Measurements from ENCODE around the gene APOD. TPM values are rescaled to one million over a fixed set of nuclear protein-coding genes. Genes with fewer than 3 reads are reported as not detected.
A peak's percentile ranks its signal among the peaks of the same experiment; 100 is the strongest.
"Not testable (repeated sequence)": the region's sequence is repeated elsewhere in the genome, so short reads cannot be mapped to it uniquely, and the experiment has no call there.

Gene APOD
- total and polyA plus RNA-seq, 10 donors: 1.9 to 50.5 (median 4.4) TPM

DNA sequence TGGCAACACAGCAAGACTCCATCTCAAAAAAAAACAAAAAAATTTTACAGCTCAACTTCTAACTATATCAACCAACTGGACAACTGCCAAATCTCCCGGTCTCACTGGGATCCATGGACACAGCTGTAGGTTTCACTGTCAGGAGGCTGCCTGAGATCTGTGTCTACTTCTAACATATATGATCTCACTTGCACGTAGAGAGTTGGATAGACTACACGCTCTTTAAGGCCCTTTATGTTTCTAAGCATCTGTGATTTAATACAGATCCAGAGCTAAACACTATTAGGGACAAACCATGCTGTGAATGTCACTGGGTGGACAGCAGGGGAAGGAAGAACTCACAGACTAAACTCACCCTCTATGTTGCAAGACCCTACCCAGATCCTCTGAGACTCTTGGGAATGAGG is 13.0 kb upstream of the APOD start:
- Histone ChIP-seq H3K9me3 (no peaks in the 10 kb centered on the region), H3K4me3 (no peak overlapping the region), H3K27ac (peak overlapping the region in 3 of 8 donors; percentile 30 to 49 (median 32)), H3K4me1 (peaks cover 0 to 14% (median 0%) of the 10 kb centered on the region in 6 donors), H3K27me3 (replicated peaks in 1 of 7) (no peaks in the 10 kb centered on the region), H3K36me3 (no peaks in the 10 kb centered on the region)
- WGBS, 5 donors: 61 to 64% (median 63%) methylated on average over 3 of the region's 3 CpGs
- no peak for DNase-seq
- intact Hi-C loops (cut with DNase I; ENCODE audit: low total_unique reads): no loop called here
- TF ChIP-seq POLR2A (IDR thresholded peaks at IDR 0.05) (no peak), POLR2AphosphoS5 (IDR thresholded peaks at IDR 0.05) (no peak)
- TF ChIP-seq, protein P1, sequence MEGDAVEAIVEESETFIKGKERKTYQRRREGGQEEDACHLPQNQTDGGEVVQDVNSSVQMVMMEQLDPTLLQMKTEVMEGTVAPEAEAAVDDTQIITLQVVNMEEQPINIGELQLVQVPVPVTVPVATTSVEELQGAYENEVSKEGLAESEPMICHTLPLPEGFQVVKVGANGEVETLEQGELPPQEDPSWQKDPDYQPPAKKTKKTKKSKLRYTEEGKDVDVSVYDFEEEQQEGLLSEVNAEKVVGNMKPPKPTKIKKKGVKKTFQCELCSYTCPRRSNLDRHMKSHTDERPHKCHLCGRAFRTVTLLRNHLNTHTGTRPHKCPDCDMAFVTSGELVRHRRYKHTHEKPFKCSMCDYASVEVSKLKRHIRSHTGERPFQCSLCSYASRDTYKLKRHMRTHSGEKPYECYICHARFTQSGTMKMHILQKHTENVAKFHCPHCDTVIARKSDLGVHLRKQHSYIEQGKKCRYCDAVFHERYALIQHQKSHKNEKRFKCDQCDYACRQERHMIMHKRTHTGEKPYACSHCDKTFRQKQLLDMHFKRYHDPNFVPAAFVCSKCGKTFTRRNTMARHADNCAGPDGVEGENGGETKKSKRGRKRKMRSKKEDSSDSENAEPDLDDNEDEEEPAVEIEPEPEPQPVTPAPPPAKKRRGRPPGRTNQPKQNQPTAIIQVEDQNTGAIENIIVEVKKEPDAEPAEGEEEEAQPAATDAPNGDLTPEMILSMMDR (IDR thresholded peaks at IDR 0.05 in 8 of 11, conservative IDR thresholded peaks at IDR 0.05 in 3 of 11): no peak

DNA sequence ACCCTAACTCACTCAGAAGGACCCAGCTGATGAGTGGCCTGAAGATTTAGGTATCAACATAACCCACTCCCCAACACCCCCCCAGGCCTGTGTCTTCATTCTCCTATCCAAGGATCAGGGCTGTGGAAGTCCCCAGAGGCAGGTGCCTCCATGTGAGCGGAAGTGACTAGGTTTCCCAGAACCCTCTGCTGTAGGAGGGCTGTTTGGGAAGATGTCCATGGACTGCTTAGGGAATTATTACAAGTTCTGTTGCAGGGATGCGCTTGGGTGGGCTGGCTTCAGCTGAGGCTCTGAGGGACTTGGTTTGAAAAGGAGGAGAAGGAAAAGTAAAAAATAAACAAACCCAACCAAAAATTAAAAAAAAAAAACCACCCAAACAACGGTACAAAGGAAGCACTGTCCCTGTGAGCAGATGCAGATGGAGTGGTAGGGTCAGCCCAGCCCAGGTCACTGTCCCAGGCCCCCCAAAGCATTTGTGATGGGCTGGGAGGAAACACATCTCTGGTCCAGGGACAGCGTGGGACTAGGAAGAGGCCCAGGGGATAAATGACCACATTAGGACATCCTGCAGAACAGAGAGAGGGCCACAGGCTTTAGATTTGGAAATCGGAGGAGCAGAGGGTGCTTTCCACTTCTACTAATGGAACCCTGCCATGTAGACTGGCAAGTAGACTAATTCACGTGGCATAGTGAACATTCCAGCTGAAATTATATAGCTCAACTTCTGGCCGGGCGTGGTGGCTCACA is 12.2 kb upstream of the APOD start:
- 69 to 92% (median 86%) methylated on average over 8 of the region's 8 CpGs for WGBS, 5 donors
- intact Hi-C loops (cut with DNase I; ENCODE audit: low total_unique reads): no loop called here

DNA sequence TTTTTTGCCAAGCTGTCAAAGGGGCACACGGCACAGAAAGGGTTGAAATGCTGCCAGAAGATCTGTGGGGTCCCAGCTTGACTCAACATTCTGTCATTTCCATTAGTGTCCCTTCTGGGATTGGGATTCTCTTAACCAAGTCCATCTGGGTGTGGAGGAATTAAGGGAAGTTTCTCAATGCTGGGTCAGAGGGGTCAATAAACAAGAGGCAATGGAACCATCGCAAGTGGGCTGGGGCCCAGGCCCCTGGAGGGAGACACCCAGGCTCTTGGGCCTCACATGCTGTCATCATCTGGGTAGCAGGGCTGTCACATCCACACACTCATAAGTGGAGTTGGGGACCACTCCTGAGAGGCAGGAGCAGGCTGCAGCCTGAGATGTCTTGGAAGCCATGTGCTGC is 8.1 kb upstream of the APOD start:
- H3K4me3 ChIP-seq: no peak overlapping the region
- TF ChIP-seq POLR2A (IDR thresholded peaks at IDR 0.05) (no peak), POLR2AphosphoS5 (IDR thresholded peaks at IDR 0.05) (no peak)
- TF ChIP-seq, protein P1 (IDR thresholded peaks at IDR 0.05 in 8 of 11, conservative IDR thresholded peaks at IDR 0.05 in 3 of 11): no peak
- intact Hi-C loops (cut with DNase I; ENCODE audit: low total_unique reads): no loop called here
- H3K4me1 ChIP-seq: peaks cover 0 to 15% (median 5%) of the 10 kb centered on the region in 6 donors
- DNase-seq: no peak
- H3K27me3 ChIP-seq (replicated peaks in 1 of 7): peaks cover 0 to 6% (median 0%) of the 10 kb centered on the region in 7 donors
- H3K27ac ChIP-seq: no peak overlapping the region
- no peaks in the 10 kb centered on the region for H3K36me3 ChIP-seq
- 81 to 96% (median 84%) methylated on average over 2 of the region's 2 CpGs for WGBS, 5 donors
- H3K9me3 ChIP-seq: peaks cover 0 to 17% (median 2%) of the 10 kb centered on the region in 8 donors

More for the DNA sequence above, 12.2 kb upstream of the APOD start:
- no peaks in the 10 kb centered on the region for H3K36me3 ChIP-seq
- no peak overlapping the region for H3K4me3 ChIP-seq
- no peaks in the 10 kb centered on the region for H3K9me3 ChIP-seq
- no peak overlapping the region for H3K27ac ChIP-seq
- TF ChIP-seq POLR2AphosphoS5 (IDR thresholded peaks at IDR 0.05): no peak
- no peak for TF ChIP-seq POLR2A (IDR thresholded peaks at IDR 0.05)
- TF ChIP-seq, protein P1 (IDR thresholded peaks at IDR 0.05 in 8 of 11, conservative IDR thresholded peaks at IDR 0.05 in 3 of 11): no peak
- peaks cover 0 to 14% (median 0%) of the 10 kb centered on the region in 6 donors for H3K4me1 ChIP-seq
- DNase-seq: no peak
- no peaks in the 10 kb centered on the region for H3K27me3 ChIP-seq (replicated peaks in 1 of 7)

DNA sequence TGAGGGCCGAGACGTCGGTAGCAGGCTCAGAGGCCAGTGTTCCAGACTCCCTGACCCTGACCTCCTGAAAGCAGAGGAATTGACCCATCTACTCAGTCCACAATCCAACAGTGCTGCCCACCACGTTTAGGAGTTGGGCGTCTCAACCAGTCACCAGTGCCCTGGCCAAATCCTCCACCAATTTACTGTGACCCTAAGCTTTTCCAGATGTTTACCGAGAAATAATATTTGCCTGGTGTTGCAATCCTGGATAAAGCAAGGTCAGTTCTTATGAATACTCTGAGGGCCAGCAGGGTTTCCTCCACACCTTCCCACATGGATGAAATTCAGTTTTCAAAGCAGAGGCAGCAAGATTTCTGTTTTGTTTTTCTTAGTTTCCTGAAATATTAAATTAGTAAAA is 7.5 kb upstream of the APOD start:
- no peak for DNase-seq
- no peak overlapping the region for H3K4me3 ChIP-seq
- no peak overlapping the region for H3K27ac ChIP-seq
- peaks cover 0 to 6% (median 0%) of the 10 kb centered on the region in 7 donors for H3K27me3 ChIP-seq (replicated peaks in 1 of 7)
- peaks cover 0 to 16% (median 7%) of the 10 kb centered on the region in 6 donors for H3K4me1 ChIP-seq
- TF ChIP-seq POLR2AphosphoS5 (IDR thresholded peaks at IDR 0.05) (no peak), POLR2A (IDR thresholded peaks at IDR 0.05) (no peak)
- TF ChIP-seq, protein P1 (IDR thresholded peaks at IDR 0.05 in 8 of 11, conservative IDR thresholded peaks at IDR 0.05 in 3 of 11): no peak
- WGBS, 5 donors: 73 to 83% (median 79%) methylated on average over 3 to 6 of the region's 6 CpGs
- H3K36me3 ChIP-seq: no peaks in the 10 kb centered on the region
- intact Hi-C loops (cut with DNase I; ENCODE audit: low total_unique reads): no loop called here
- H3K9me3 ChIP-seq: peaks cover 0 to 17% (median 2%) of the 10 kb centered on the region in 8 donors

DNA sequence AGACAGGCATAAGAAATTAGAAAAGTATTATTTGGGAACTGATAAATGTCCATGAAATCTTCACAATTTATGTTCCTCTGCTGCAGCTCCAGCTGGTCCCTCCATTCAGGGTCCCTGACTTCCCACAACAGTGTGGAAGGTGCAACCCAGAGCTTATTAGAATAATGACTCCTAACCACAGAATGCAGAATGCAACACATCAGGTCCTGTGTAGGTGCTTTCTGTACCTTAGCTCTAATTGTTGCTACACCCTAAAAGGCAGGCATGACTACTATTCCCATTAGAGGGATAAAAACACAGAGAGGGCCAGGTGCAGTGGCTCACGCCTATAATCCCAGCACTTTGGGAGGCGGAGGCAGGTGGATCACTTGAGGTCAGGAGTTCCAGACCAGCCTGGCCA is 6.6 kb upstream of the APOD start:
- Histone ChIP-seq H3K9me3 (peaks cover 0 to 17% (median 2%) of the 10 kb centered on the region in 8 donors), H3K4me1 (peaks cover 0 to 16% (median 7%) of the 10 kb centered on the region in 6 donors)
- DNase-seq; intact Hi-C loops (cut with DNase I; ENCODE audit: low total_unique reads); H3K27me3 ChIP-seq (replicated peaks in 1 of 7); H3K4me3 ChIP-seq; H3K36me3 ChIP-seq; H3K27ac ChIP-seq: not testable (repeated sequence)
- 95 to 96% (median 95%) methylated on average over 2 of the region's 2 CpGs for WGBS, 5 donors

DNA sequence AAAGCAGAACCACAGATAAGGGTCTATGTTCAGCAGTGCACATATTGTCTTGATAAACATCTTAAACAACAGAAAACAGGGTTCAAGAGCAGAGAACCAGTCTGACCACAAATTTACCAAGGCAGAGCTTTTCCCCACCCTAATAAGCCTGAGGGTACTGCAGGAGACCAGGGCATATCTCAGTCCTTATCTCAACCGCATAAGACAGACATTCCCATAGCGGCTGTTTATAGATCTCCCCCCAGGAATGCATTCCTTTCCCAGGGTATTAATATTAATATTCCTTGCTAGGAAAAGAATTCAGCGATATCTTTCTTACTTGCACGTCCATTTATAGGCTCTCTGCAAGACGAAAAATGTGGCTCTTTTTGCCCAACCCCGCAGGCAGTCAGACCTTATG is 6.1 kb upstream of the APOD start:
- H3K4me1 ChIP-seq: peaks cover 0 to 16% (median 7%) of the 10 kb centered on the region in 6 donors
- H3K27ac ChIP-seq; H3K4me3 ChIP-seq; DNase-seq; H3K36me3 ChIP-seq; intact Hi-C loops (cut with DNase I; ENCODE audit: low total_unique reads); H3K27me3 ChIP-seq (replicated peaks in 1 of 7): not testable (repeated sequence)
- 59 to 97% (median 71%) methylated on average over 6 of the region's 6 CpGs for WGBS, 5 donors
- H3K9me3 ChIP-seq: peaks cover 0 to 17% (median 2%) of the 10 kb centered on the region in 8 donors
